Hepatocyte (in vitro differentiated cells): Measurements from ENCODE around the gene C20orf144.

Source experiments
- EZH2phosphoT487 ChIP-seq: fragments of 200-600 bp; sonication (generic); IDR thresholded peaks from one replicate; pipeline ENCODE4 v1.6.1; 2018; ENCODE audit warnings: antibody characterized with exemption, mild to moderate bottlenecking, low read depth, moderate library complexity; ENCODE audit not compliant: unreplicated experiment, severe bottlenecking
- TF ChIP-seq, protein P1 (sequence below): fragments of 200-600 bp; sonication (generic); IDR thresholded peaks from 2 replicates; pipeline ENCODE4 v1.5.1; 2016; ENCODE audit warnings: antibody characterized with exemption, mild to moderate bottlenecking; ENCODE audit not compliant: poor library complexity

DNA sequence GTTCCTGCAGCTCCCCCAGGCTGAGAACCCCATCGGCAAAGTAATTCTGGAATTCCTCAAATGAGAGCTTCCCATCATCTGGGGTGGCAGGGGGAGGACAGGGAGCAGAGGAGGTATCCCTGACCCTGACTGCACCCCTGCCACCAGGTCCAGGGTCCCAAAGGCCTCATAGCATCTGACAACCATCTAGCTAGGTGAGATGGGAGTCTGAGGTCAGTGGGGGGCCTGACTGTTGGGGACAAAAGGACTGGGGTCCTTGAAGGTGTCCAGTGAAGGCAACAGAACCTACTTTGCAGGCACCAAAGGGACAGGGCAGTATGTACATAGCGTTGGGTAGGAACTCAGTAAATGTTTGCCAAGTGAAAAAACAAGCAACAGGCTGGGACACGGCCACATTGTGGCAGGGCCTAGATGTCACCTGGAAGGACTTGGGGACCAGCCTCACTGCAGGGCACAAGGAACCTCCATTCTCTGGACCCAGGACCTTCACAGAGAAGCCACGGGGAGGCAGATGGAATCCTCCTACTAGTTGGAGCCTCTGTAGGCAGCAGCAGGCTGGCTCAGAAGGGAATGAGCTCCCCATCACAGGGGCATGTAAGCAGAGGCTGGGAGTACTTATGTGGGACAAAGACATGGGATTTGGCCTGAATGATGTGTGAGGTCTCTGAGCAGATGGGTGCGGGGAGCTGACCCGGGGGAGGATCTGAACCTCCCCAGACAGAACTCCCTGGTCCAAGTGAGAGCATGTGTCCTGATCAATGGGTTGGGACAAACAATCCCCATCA is 8.8 kb downstream of the C20orf144 start:
- TF ChIP-seq, protein P1, sequence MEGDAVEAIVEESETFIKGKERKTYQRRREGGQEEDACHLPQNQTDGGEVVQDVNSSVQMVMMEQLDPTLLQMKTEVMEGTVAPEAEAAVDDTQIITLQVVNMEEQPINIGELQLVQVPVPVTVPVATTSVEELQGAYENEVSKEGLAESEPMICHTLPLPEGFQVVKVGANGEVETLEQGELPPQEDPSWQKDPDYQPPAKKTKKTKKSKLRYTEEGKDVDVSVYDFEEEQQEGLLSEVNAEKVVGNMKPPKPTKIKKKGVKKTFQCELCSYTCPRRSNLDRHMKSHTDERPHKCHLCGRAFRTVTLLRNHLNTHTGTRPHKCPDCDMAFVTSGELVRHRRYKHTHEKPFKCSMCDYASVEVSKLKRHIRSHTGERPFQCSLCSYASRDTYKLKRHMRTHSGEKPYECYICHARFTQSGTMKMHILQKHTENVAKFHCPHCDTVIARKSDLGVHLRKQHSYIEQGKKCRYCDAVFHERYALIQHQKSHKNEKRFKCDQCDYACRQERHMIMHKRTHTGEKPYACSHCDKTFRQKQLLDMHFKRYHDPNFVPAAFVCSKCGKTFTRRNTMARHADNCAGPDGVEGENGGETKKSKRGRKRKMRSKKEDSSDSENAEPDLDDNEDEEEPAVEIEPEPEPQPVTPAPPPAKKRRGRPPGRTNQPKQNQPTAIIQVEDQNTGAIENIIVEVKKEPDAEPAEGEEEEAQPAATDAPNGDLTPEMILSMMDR = no peak
- TF ChIP-seq EZH2phosphoT487 = no peak
